Heart left ventricle (tissue), 16 donors: ENCODE data around the gene DACT2. TPM values are rescaled to one million over a fixed set of nuclear protein-coding genes. Genes with fewer than 3 reads are reported as not detected.
"Not testable (repeated sequence)": the region's sequence is repeated elsewhere in the genome, so short reads cannot be mapped to it uniquely, and the experiment has no call there.

Experiments used
- ATAC-seq, 4 donors: fragments of 200-7000 bp; cut with Tn5 transposase; one replicate each; pipeline ENCODE4 v1.9.1; 2020 to 2022; ENCODE audit warnings: moderate library complexity in 4 of 4, mild to moderate bottlenecking in 3 of 4, moderate number of reproducible peaks in 1 of 4
- DNase-seq, 5 donors: peaks; one replicate each; pipeline ENCODE4 v3.0.0-alpha.2; 2020
- H3K27ac ChIP-seq, 12 donors: fragments of 200-600 bp; sonication (generic) in 4 of 12; one replicate each; pipeline versions ENCODE4 v1.5.0 to v1.8.0; 2016 to 2022; ENCODE audit warnings: mild to moderate bottlenecking in 2 of 12
- H3K27me3 ChIP-seq, 9 donors: fragments of 200-600 bp; sonication (generic) in 2 of 9; one replicate each; pipeline versions ENCODE4 v1.5.1 to v1.8.0; 2016 to 2022; ENCODE audit warnings: mild to moderate bottlenecking in 3 of 9
- H3K36me3 ChIP-seq, 9 donors: fragments of 200-600 bp; sonication (generic) in 2 of 9; one replicate each; pipeline versions ENCODE4 v1.5.0 to v1.8.0; 2018 to 2022; ENCODE audit warnings: mild to moderate bottlenecking in 2 of 9
- H3K4me1 ChIP-seq, 12 donors: fragments of 200-600 bp; sonication (generic) in 4 of 12; one replicate each; pipeline versions ENCODE4 v1.5.0 to v1.8.0; 2016 to 2022; ENCODE audit warnings: mild to moderate bottlenecking in 3 of 12
- H3K4me3 ChIP-seq, 12 donors: fragments of 200-600 bp; sonication (generic) in 4 of 12; one replicate each; pipeline versions ENCODE4 v1.5.0 to v1.8.0; 2017 to 2022; ENCODE audit warnings: mild to moderate bottlenecking in 9 of 12, moderate library complexity in 4 of 12
- H3K9me3 ChIP-seq, 12 donors: fragments of 200-600 bp; sonication (generic) in 4 of 12; one replicate each; pipeline versions ENCODE4 v1.5.0 to v1.8.0; 2016 to 2022; ENCODE audit warnings: mild to moderate bottlenecking in 1 of 12
- POLR2A ChIP-seq, 2 donors: fragments of 450-650 bp; IDR thresholded peaks; one replicate each; pipeline ENCODE4 v1.6.1; 2017; ENCODE audit warnings: antibody characterized with exemption in 2 of 2, mild to moderate bottlenecking in 2 of 2, moderate library complexity in 2 of 2
- WGBS, 4 donors: extraction: QIAGEN DNeasy Blood & Tissue Kit in 2 of 4; methylation state at CpG; one replicate each; pipeline versions ENCODE4 v1.1.5 to v1.1.7; 2013 to 2018; 5-methylcytosine and 5-hydroxymethylcytosine counted together
- intact Hi-C, 10 donors: fragments of 100-400 bp; cut with DNase I; formaldehyde crosslinking; loops; one replicate each; pipeline versions ENCODE4 v1.11.1 to v1.14.2; 2022
- polyA plus RNA-seq, 2 donors: library from polyadenylated mRNA; stranded (reverse); fragments of 200-250 nt; gene quantifications; one replicate each; pipeline ENCODE4 v1.2.3, GENCODE V29; 2013
- total RNA-seq, 9 donors: library from RNA; depleted of rRNA in 2 of 9; stranded (reverse); fragments of >200 nt in 2 of 9; fragmentation: NEBNext Ultra II Directional in 3 of 9; extraction: Animal tissue kit (Norgen Biotek cat#: 25700) in 3 of 9; gene quantifications; one replicate each; pipeline versions ENCODE4 v1.1.0 to v1.2.4, GENCODE V29; 2016 to 2023
- TF ChIP-seq, protein P1 (sequence below), 12 donors: fragments of 200-600 bp; sonication (generic) in 4 of 12; IDR thresholded peaks; one replicate each; pipeline versions ENCODE4 v1.5.0 to v1.8.0; 2018 to 2022; ENCODE audit warnings: antibody characterized with exemption in 12 of 12, mild to moderate bottlenecking in 5 of 12
- donor health status: ischemic (EF 13 %, LVEDD 7.1; RV severe dilation, severe dysfunction).
- donor health status: healthy with polysubstance abuse.
- donor health status: DM: no; HTN: yes; CAD: no.
- donor health status: DM: no; HTN: no; CAD: no.
- donor health status: ischemic (EF 25% LVEDD 6.9; RV normal size, moderate dysfunction).
- donor health status: ischemic (EF 25% LVEDD 5.7; RV mildly dilated, moderate dysfunction).
- donor health status: healthy.
- donor health status: DM: yes; HTN: yes; CAD: no.
- donor health status: ischemic (EF 35%, LVEDD 5.7; RV mildly dilated, moderate dysfunction).
- donor health status: nonischemic (EF 11% LVEDD 7.7; RV severe dilation, severe dysfunction).
- donor health status: DM: yes; HTN: yes; CAD: no.
- donor health status: PGD.
- donor health status: ischemic (EF 29% LVEDD 5.4; RV normal size, mild dysfunction).
- donor health status: nonischemic (EF 23%, LVEDD 6.1; RV moderate dilation, normal function).

The DACT2 gene
- total and polyA plus RNA-seq, 11 donors: 0.14 to 3.8 (median 0.30) TPM

DNA sequence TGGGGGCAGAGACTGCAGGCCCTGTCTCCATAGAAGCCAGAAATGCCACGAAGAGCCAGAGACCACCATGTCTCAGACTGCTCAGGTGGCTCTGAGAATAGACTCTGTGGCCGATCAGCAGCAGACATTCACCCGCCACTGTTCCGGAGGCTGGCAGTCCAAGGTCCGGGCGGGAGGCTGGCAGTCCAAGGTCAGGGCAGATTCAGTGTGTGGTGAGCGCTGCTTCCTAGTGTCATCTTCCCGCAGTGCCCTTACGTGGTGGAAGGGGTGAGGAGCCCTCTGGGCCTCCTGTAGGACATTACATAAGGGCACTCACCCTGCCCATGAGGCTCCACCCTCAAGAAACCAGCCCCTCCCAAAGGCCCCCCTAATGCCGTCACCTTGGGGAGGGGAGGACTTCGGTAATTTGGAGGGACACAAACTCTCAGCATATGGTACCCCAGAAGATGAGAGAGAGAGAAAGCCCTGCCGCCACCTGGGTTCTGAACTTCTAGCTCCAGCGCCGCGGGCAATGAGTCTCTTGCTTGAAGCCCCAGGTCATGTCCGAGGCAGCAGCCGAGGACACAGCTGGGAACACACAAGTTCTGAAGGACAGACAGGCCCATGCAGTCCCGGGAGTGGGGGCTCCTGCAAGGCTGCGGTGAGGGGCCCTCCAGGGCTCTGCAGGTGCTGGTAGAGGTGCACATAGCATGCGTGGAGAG, 36.4 kb downstream of the DACT2 start:
- Histone ChIP-seq H3K9me3 (no peaks in the 10 kb centered on the region), H3K4me3 (no peak overlapping the region), H3K27ac (no peak overlapping the region), H3K27me3 (peaks cover 0 to 41% (median 6%) of the 10 kb centered on the region in 9 donors), H3K36me3 (no peaks in the 10 kb centered on the region), H3K4me1 (no peaks in the 10 kb centered on the region)
- DNase-seq (no peak), ATAC-seq (no peak)
- intact Hi-C loops: no loop called here
- no peak for TF ChIP-seq POLR2A (IDR thresholded peaks at IDR 0.05)
- TF ChIP-seq, protein P1, sequence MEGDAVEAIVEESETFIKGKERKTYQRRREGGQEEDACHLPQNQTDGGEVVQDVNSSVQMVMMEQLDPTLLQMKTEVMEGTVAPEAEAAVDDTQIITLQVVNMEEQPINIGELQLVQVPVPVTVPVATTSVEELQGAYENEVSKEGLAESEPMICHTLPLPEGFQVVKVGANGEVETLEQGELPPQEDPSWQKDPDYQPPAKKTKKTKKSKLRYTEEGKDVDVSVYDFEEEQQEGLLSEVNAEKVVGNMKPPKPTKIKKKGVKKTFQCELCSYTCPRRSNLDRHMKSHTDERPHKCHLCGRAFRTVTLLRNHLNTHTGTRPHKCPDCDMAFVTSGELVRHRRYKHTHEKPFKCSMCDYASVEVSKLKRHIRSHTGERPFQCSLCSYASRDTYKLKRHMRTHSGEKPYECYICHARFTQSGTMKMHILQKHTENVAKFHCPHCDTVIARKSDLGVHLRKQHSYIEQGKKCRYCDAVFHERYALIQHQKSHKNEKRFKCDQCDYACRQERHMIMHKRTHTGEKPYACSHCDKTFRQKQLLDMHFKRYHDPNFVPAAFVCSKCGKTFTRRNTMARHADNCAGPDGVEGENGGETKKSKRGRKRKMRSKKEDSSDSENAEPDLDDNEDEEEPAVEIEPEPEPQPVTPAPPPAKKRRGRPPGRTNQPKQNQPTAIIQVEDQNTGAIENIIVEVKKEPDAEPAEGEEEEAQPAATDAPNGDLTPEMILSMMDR (IDR thresholded peaks at IDR 0.05): no peak
- 88 to 93% (median 91%) methylated on average over 13 to 20 of the region's 20 CpGs for WGBS, 4 donors

DNA sequence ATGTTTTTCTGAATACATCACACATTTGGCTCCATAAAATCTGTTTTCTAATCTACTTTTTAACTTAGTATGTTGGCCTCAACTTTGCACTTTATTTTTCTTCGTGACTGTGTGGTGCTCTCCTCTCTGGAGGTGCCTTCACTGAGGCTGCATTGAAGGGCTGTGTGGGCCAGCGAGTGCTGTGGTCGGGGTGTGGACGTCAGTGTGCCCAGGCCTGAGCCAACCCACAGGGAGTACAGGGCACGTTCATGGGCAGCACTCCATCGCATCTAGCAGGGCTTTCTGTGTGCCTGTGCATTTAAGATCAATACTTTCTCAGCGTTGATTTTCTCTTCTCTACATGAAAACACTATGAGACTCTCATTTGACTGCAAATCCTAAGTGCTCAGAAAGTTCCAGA, 37.8 kb downstream of the DACT2 start:
- Histone ChIP-seq H3K27me3 (peaks cover 0 to 52% (median 14%) of the 10 kb centered on the region in 9 donors), H3K36me3 (no peaks in the 10 kb centered on the region), H3K4me1 (no peaks in the 10 kb centered on the region), H3K4me3 (no peak overlapping the region), H3K9me3 (no peaks in the 10 kb centered on the region), H3K27ac (no peak overlapping the region)
- no peak for DNase-seq
- intact Hi-C loops: no loop called here
- no peak for ATAC-seq
- 78 to 90% (median 87%) methylated on average over 7 of the region's 7 CpGs for WGBS, 4 donors
- TF ChIP-seq, protein P1 (IDR thresholded peaks at IDR 0.05): no peak
- TF ChIP-seq POLR2A (IDR thresholded peaks at IDR 0.05): no peak

DNA sequence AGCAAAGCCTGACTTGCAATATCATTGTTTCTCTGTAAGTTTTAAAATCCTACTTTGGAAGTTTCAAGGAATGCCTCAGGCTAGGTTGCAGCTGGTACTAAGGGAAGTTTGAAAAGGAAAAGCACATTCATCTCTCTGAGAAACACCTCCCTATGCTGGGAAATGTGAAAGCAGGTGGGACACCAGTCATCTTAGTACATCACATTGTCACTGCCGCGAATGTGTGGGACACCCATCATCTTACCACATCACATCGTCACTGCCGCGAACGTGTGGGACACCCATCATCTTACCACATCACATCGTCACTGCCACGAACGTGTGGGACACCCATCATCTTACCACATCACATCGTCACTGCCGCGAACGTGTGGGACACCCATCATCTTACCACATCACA, 38.3 kb downstream of the DACT2 start:
- peaks cover 0 to 57% (median 14%) of the 10 kb centered on the region in 9 donors for H3K27me3 ChIP-seq

DNA sequence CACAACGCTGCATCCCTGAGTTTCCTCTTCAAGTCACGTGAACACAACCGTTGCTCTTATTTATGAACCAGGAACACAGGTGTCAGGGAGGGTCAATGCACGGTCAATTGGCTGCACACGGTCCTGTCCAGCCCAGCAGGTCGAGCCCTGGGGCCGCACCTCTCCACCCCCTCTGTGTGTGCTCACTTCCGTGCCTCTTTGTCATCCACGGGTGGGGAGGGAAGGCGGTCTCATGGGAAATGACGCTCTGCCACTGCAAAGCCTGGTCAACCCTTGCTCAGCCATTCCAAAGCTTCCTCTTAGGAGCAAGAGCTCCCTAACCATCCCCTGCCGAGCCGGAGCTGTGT, 38.7 kb downstream of the DACT2 start:
- ATAC-seq: no peak
- Histone ChIP-seq H3K4me1 (no peaks in the 10 kb centered on the region), H3K27ac (no peak overlapping the region), H3K4me3 (no peak overlapping the region), H3K27me3 (peaks cover 0 to 62% (median 14%) of the 10 kb centered on the region in 9 donors), H3K36me3 (no peaks in the 10 kb centered on the region), H3K9me3 (no peaks in the 10 kb centered on the region)
- intact Hi-C loops: no loop called here
- TF ChIP-seq, protein P1 (IDR thresholded peaks at IDR 0.05): no peak
- TF ChIP-seq POLR2A (IDR thresholded peaks at IDR 0.05): no peak
- WGBS, 4 donors: 62 to 72% (median 67%) methylated on average over 12 to 13 of the region's 13 CpGs
- no peak for DNase-seq

More for the DNA sequence above, 38.3 kb downstream of the DACT2 start:
- H3K9me3 ChIP-seq, ATAC-seq, H3K4me3 ChIP-seq, H3K36me3 ChIP-seq, intact Hi-C loops, DNase-seq, H3K4me1 ChIP-seq, H3K27ac ChIP-seq: not testable (repeated sequence)
- WGBS, 4 donors: 88 to 97% (median 96%) methylated on average over 6 to 13 of the region's 13 CpGs
